H1 (cell line): ENCODE results near the gene KDELR1. TPM values are rescaled to one million over a fixed set of nuclear protein-coding genes. Genes with fewer than 3 reads are reported as not detected.
A peak's percentile ranks its signal among the peaks of the same experiment; 100 is the strongest.

Experiments used
- CTCF ChIA-PET: fragments of 300-600 bp; sonication (Branson Sonifier 250); formaldehyde crosslinking; loops from one replicate; lab custom pipeline; 2021; ENCODE audit not compliant: partially characterized antibody; lab: Charles Lee
- POLR2A ChIA-PET: fragments of 300-600 bp; sonication (Branson Sonifier 250); formaldehyde crosslinking; loops from one replicate; lab custom pipeline; 2021; ENCODE audit warnings: inconsistent platforms; ENCODE audit not compliant: partially characterized antibody; lab: Charles Lee
- DNase-seq, 2 experiments: peaks; one replicate each; pipeline versions ENCODE4 v3.0.0 to v3.0.0-alpha.2; 2010 to 2022; ENCODE audit warnings: low spot score in 2 of 2, low read depth in 1 of 2, mixed read lengths in 1 of 2
- FAIRE-seq: peaks from 2 replicates; lab custom pipeline; 2011; peaks lifted over from hg19 to GRCh38; lab: Jason Lieb, UNC
- H2AFZ ChIP-seq: 2 replicates; pipeline ENCODE4 v1.8.1; 2012; ENCODE audit warnings: low read length, inconsistent platforms
- H2AK5ac ChIP-seq: 2 replicates; pipeline ENCODE4 v1.6.1; 2013; ENCODE audit warnings: low read depth, low read length
- H2BK120ac ChIP-seq: replicated peaks from 2 replicates; pipeline ENCODE3; 2013; ENCODE audit warnings: low read depth, low read length, inconsistent platforms
- H2BK12ac ChIP-seq: 2 replicates; pipeline ENCODE4 v1.6.1; 2013; ENCODE audit warnings: low read depth, low read length
- H2BK15ac ChIP-seq: 2 replicates; pipeline ENCODE4 v1.6.1; 2013; ENCODE audit warnings: low read length
- H2BK20ac ChIP-seq: 2 replicates; pipeline ENCODE4 v1.6.1; 2013; ENCODE audit warnings: low read length
- H2BK5ac ChIP-seq: 2 replicates; pipeline ENCODE4 v1.6.1; 2013; ENCODE audit warnings: low read depth, low read length
- H3K14ac ChIP-seq: 2 replicates; pipeline ENCODE4 v1.6.1; 2013; ENCODE audit warnings: inconsistent platforms; ENCODE audit not compliant: insufficient read length
- H3K18ac ChIP-seq: 2 replicates; pipeline ENCODE4 v1.6.1; 2013; ENCODE audit warnings: low read length; ENCODE audit errors: extremely low read depth
- H3K23ac ChIP-seq: 2 replicates; pipeline ENCODE4 v1.6.1; 2013; ENCODE audit warnings: inconsistent platforms; ENCODE audit not compliant: insufficient read length
- H3K23me2 ChIP-seq: 2 replicates; pipeline ENCODE4 v1.6.1; 2013; ENCODE audit warnings: low read depth, low read length
- H3K27ac ChIP-seq: 2 replicates; pipeline ENCODE4 v1.6.1; 2011; ENCODE audit warnings: low read depth, low read length, inconsistent platforms
- H3K27me3 ChIP-seq, 4 experiments: replicated peaks in 1 of 4; 1 replicate in 1 of 4; 2 replicates in 3 of 4; pipeline versions ENCODE4 v1.6.1 to v1.8.1; 2011 to 2013; ENCODE audit warnings: low read length in 3 of 4, mild to moderate bottlenecking in 3 of 4, inconsistent platforms in 2 of 4, mixed read lengths in 2 of 4, moderate library complexity in 1 of 4; ENCODE audit not compliant: control insufficient read depth in 3 of 4, insufficient read depth in 3 of 4; ENCODE audit errors: extremely low read depth in 1 of 4
- H3K36me3 ChIP-seq, 4 experiments: 2 replicates each; pipeline versions ENCODE4 v1.6.1 to v1.8.1; 2011 to 2013; ENCODE audit warnings: mild to moderate bottlenecking in 4 of 4, low read length in 3 of 4, moderate library complexity in 2 of 4, control low read depth in 1 of 4, inconsistent platforms in 1 of 4; ENCODE audit not compliant: insufficient read depth in 4 of 4, control insufficient read depth in 2 of 4
- H3K4ac ChIP-seq: replicated peaks from 2 replicates; pipeline ENCODE3; 2013; ENCODE audit warnings: low read length, low read depth, mixed read lengths, inconsistent platforms; ENCODE audit not compliant: insufficient read length
- H3K4me1 ChIP-seq, 4 experiments: replicated peaks in 1 of 4; 1 replicate in 1 of 4; 2 replicates in 3 of 4; pipeline versions ENCODE4 v1.6.1 to v1.8.1; 2011 to 2013; ENCODE audit warnings: low read length in 3 of 4, inconsistent platforms in 2 of 4, mixed read lengths in 1 of 4; ENCODE audit not compliant: insufficient read depth in 4 of 4, control insufficient read depth in 3 of 4
- H3K4me2 ChIP-seq, 2 experiments: 2 replicates each; pipeline versions ENCODE4 v1.6.1 to v1.8.1; 2011 to 2013; ENCODE audit warnings: low read depth in 2 of 2, low read length in 2 of 2, control low read depth in 1 of 2, inconsistent platforms in 1 of 2, mild to moderate bottlenecking in 1 of 2; ENCODE audit not compliant: insufficient read depth in 1 of 2
- H3K4me3 ChIP-seq, 4 experiments: fragments of 200-600, 300-600 bp in 1 of 4; sonication (generic), shearing (Covaris generic), sonication (Bioruptor Twin) in 1 of 4; 2 replicates each; pipeline versions ENCODE4 v1.5.1 to v1.8.1; 2011 to 2016; ENCODE audit warnings: low read length in 4 of 4, low read depth in 3 of 4, control low read depth in 2 of 4, inconsistent platforms in 2 of 4, mild to moderate bottlenecking in 2 of 4, mixed read lengths in 1 of 4, moderate library complexity in 1 of 4; ENCODE audit not compliant: insufficient read depth in 2 of 4; ENCODE audit errors: extremely low read depth in 1 of 4
- H3K56ac ChIP-seq: replicated peaks from 2 replicates; pipeline ENCODE3; 2013; ENCODE audit warnings: low read depth, mild to moderate bottlenecking, mixed read lengths, low read length, inconsistent platforms; ENCODE audit not compliant: insufficient read length
- H3K79me1 ChIP-seq: 2 replicates; pipeline ENCODE4 v1.6.1; 2013; ENCODE audit warnings: low read depth, low read length, control low read depth
- H3K79me2 ChIP-seq, 2 experiments: 2 replicates each; pipeline versions ENCODE4 v1.6.1 to v1.8.1; 2012 to 2013; ENCODE audit warnings: low read length in 2 of 2, mild to moderate bottlenecking in 2 of 2, inconsistent platforms in 1 of 2; ENCODE audit not compliant: insufficient read depth in 2 of 2, control insufficient read depth in 1 of 2
- H3K9ac ChIP-seq, 4 experiments: replicated peaks in 1 of 4; 1 replicate in 1 of 4; 2 replicates in 3 of 4; pipeline versions ENCODE4 v1.6.1 to v1.8.1; 2011 to 2013; ENCODE audit warnings: low read depth in 3 of 4, low read length in 3 of 4, control low read depth in 2 of 4, mild to moderate bottlenecking in 2 of 4, moderate library complexity in 2 of 4, inconsistent platforms in 1 of 4; ENCODE audit errors: extremely low read depth in 1 of 4
- H3K9me3 ChIP-seq, 2 experiments: 2 replicates each; pipeline versions ENCODE4 v1.6.1 to v1.8.1; 2012 to 2013; ENCODE audit warnings: mild to moderate bottlenecking in 2 of 2, moderate library complexity in 2 of 2, control low read depth in 1 of 2, inconsistent platforms in 1 of 2, low read depth in 1 of 2, low read length in 1 of 2, mixed read lengths in 1 of 2; ENCODE audit not compliant: insufficient read depth in 2 of 2
- H4K20me1 ChIP-seq, 2 experiments: replicated peaks in 1 of 2; 2 replicates each; pipeline versions ENCODE3 to v1.8.1; 2011 to 2013; ENCODE audit warnings: inconsistent platforms in 2 of 2, low read length in 2 of 2, mild to moderate bottlenecking in 1 of 2; ENCODE audit not compliant: insufficient read depth in 2 of 2, control insufficient read depth in 1 of 2
- H4K5ac ChIP-seq: 2 replicates; pipeline ENCODE4 v1.6.1; 2013; ENCODE audit warnings: low read length, low read depth, mixed read lengths, inconsistent platforms; ENCODE audit not compliant: insufficient read length
- H4K8ac ChIP-seq: 2 replicates; pipeline ENCODE4 v1.8.0; 2013; ENCODE audit warnings: mild to moderate bottlenecking, moderate library complexity, low read length, inconsistent platforms; ENCODE audit not compliant: insufficient read depth; ENCODE audit errors: extremely low read depth
- H4K91ac ChIP-seq: replicated peaks from 2 replicates; pipeline ENCODE3; 2013; ENCODE audit warnings: low read length, mixed read lengths, inconsistent platforms; ENCODE audit not compliant: insufficient read length
- ATF2 ChIP-seq: IDR thresholded peaks from 2 replicates; pipeline ENCODE4 v1.6.1; 2012; ENCODE audit warnings: low read length, inconsistent platforms
- CHD2 ChIP-seq: IDR thresholded peaks from 2 replicates; pipeline ENCODE4 v1.6.1; 2012; ENCODE audit warnings: low read length, improper control_type of control experiment
- EGR1 ChIP-seq: IDR thresholded peaks from 2 replicates; pipeline ENCODE4 v1.6.1; 2011; ENCODE audit warnings: low read depth, low read length, borderline replicate concordance
- KDM4A ChIP-seq: IDR thresholded peaks from one replicate; pipeline ENCODE4 v1.7.1; 2012; ENCODE audit warnings: low read depth, mild to moderate bottlenecking, moderate library complexity, low read length, inconsistent platforms; ENCODE audit not compliant: severe bottlenecking
- NRF1 ChIP-seq: IDR thresholded peaks from 2 replicates; pipeline ENCODE4 v1.6.1; 2011; ENCODE audit warnings: mild to moderate bottlenecking, low read depth, low read length, improper control_type of control experiment
- RXRA ChIP-seq: IDR thresholded peaks from 2 replicates; pipeline ENCODE4 v1.6.1; 2011; ENCODE audit warnings: low read depth, mild to moderate bottlenecking, low read length, moderate library complexity; ENCODE audit not compliant: insufficient read depth
- TAF1 ChIP-seq: IDR thresholded peaks from 2 replicates; pipeline ENCODE4 v1.6.1; 2011; ENCODE audit warnings: mild to moderate bottlenecking, low read depth, low read length
- TBP ChIP-seq: IDR thresholded peaks from 2 replicates; pipeline ENCODE4 v1.6.1; 2011; ENCODE audit warnings: low read depth, low read length, improper control_type of control experiment
- TCF12 ChIP-seq: IDR thresholded peaks from 2 replicates; pipeline ENCODE4 v1.6.1; 2011; ENCODE audit warnings: low read depth, mild to moderate bottlenecking, low read length
- TEAD4 ChIP-seq: IDR thresholded peaks from 2 replicates; pipeline ENCODE4 v1.6.1; 2012; ENCODE audit warnings: low read depth, low read length, inconsistent platforms, mixed read lengths
- USF2 ChIP-seq: IDR thresholded peaks from 2 replicates; pipeline ENCODE4 v1.6.1; 2011; ENCODE audit warnings: low read length, improper control_type of control experiment
- ZNF274 ChIP-seq: IDR thresholded peaks from 2 replicates; pipeline ENCODE4 v1.7.0; 2012; ENCODE audit warnings: low read length, borderline replicate concordance; ENCODE audit errors: extremely low read depth
- WGBS, 2 experiments: shearing (Covaris generic) in 1 of 2; methylation state at CpG; one replicate each; pipeline versions ENCODE4 v1.1.6 to v1.1.7; 2013 to 2015; ENCODE audit warnings: low lambda C conversion rate in 2 of 2, mixed read lengths in 2 of 2, inconsistent platforms in 1 of 2, low coverage in 1 of 2, missing lambda C conversion rate in 1 of 2; ENCODE audit not compliant: insufficient replicate concordance in 2 of 2, insufficient coverage in 1 of 2, insufficient read length in 1 of 2; ENCODE audit errors: extremely low coverage in 1 of 2, missing lambda C conversion rate in 1 of 2; 5-methylcytosine and 5-hydroxymethylcytosine counted together
- polyA plus RNA-seq, 7 experiments: library from polyadenylated mRNA; depleted of rRNA in 3 of 7; stranded (reverse) in 5 of 7; unstranded in 2 of 7; fragments of >200 nt in 5 of 7; fragments of 200-250 nt in 2 of 7; gene quantifications; 1 replicate in 5 of 7; 2 replicates in 1 of 7; 4 replicates in 1 of 7; pipeline versions ENCODE4 v1.2.1 to v1.2.3, GENCODE V29; 2011 to 2013; ENCODE audit warnings: missing spikeins in 2 of 7, mixed read lengths in 2 of 7
- total RNA-seq: library from RNA; stranded (reverse); fragmentation: NEBNext Ultra II Directional; extraction: Animal tissue kit (Norgen Biotek cat#: 25700); gene quantifications from 2 replicates; pipeline ENCODE4 v1.2.1, GENCODE V29; 2021

KDELR1 gene
- total and polyA plus RNA-seq, 2 of the 8 experiments (the other 6 are each of a cell fraction or from before 2014, with no cell fraction given) = 225 to 231 TPM

DNA sequence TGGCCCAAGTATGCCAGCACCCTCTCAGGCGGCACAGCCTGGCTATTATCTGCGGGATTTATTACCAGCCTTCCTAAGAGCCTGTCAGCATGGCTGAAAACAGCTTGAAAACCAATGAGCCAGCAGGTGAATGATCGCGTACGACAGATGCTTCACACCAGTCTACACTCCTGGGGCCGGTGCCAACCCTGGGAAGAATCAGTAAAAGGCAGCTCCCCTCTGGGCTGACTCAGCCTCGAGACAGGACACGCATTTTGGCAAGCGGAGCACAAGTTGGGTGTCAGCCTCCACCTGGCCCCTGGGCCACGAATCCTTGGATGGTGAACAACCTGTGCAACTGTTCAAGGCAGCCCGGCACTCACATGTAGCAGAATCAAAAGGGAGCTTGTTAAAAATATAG lies 50.4 kb downstream of the KDELR1 start:
- Histone ChIP-seq H3K79me1 (no peaks in the 10 kb centered on the region), H3K4ac (no peak overlapping the region), H3K14ac (no peak overlapping the region), H2AFZ (no peak overlapping the region), H3K23me2 (no peaks in the 10 kb centered on the region; the same call in 1 of the 2 replicates), H2BK20ac (no peak overlapping the region), H2AK5ac (no peak overlapping the region), H2BK12ac (no peak overlapping the region), H4K5ac (no peak overlapping the region), H3K18ac (no peak overlapping the region), H3K9ac (no peak overlapping the region), H3K56ac (no peak overlapping the region), H3K9me3 (no peaks in the 10 kb centered on the region), H3K27me3 (no peaks in the 10 kb centered on the region), H2BK5ac (no peak overlapping the region), H4K20me1 (no peaks in the 10 kb centered on the region), H2BK15ac (no peak overlapping the region), H3K23ac (no peak overlapping the region), H3K4me1 (peaks cover 0 to 4% (median under 1%) of the 10 kb centered on the region in 4 experiments; a peak in 2 of 7 replicates), H3K4me3 (no peak overlapping the region), H4K8ac (peak overlapping the region; percentile 57; the same call in 1 of the 2 replicates), H3K79me2 (no peaks in the 10 kb centered on the region), H3K27ac (no peak overlapping the region), H2BK120ac (no peak overlapping the region), H4K91ac (no peak overlapping the region), H3K36me3 (no peaks in the 10 kb centered on the region), H3K4me2 (no peak overlapping the region)
- ChIA-PET CTCF (interaction anchor here (0.6 to 4.4 kb wide), 11 partner anchors 8 to 140 kb away, joined by 3 to 29 read pairs (median 4); no protein-coding TSS in a partner anchor), POLR2A (interaction anchor here (0.6 to 0.9 kb wide), 2 partner anchors 9 to 54 kb away, joined by 3 to 4 read pairs; no protein-coding TSS in a partner anchor)
- DNase-seq (no peak), FAIRE-seq (no peak)
- WGBS, 2 experiments = 94% methylated on average over 11 of the region's 11 CpGs; no CpG with 5 or more reads in 1 of the 2 experiments
- no peak for TF ChIP-seq EGR1
- TF ChIP-seq CHD2 = no peak
- no peak for TF ChIP-seq TAF1
- no peak for TF ChIP-seq ATF2
- TF ChIP-seq NRF1 = no peak
- no peak for TF ChIP-seq KDM4A
- no peak for TF ChIP-seq TBP
- no peak for TF ChIP-seq USF2
- no peak for TF ChIP-seq TCF12
- TF ChIP-seq ZNF274 = no peak
- TF ChIP-seq TEAD4 = no peak
- TF ChIP-seq RXRA = no peak
